Measurements from ENCODE around the gene PPIP5K2.

- TF ChIP-seq CTCF (conservative IDR thresholded peaks at IDR 0.05; ENCODE audit: low read depth, low read length) (no peak), EZH2 (IDR thresholded peaks at IDR 0.05; ENCODE audit: borderline replicate concordance, low read depth, low read length, poor library complexity, severe bottlenecking) (no peak)
These were observed 89.0 kb downstream of the PPIP5K2 start for GRCh38 chr5:103209065-103209464.

All from A673 (cell line).